IMR-90 (cell line): ENCODE data around the gene RELT. TPM values are rescaled to one million over a fixed set of nuclear protein-coding genes. Genes with fewer than 3 reads are reported as not detected.

Experiments
- ATAC-seq: fragments of 200-7000 bp; cut with Tn5 transposase; 2 replicates; pipeline ENCODE4 v1.9.1; 2020; ENCODE audit warnings: low read depth, mild to moderate bottlenecking, moderate library complexity
- BruUV-seq: library from RNA; stranded (reverse); fragments of 400-500 nt; replicated peaks from 2 replicates; lab custom pipeline; 2021; lab: Mats Ljungman, UMichigan
- CTCF ChIA-PET: fragments of 300-600 bp; formaldehyde crosslinking; extraction: SDS; loops from one replicate; lab custom pipeline; 2021; ENCODE audit warnings: antibody characterized with exemption; lab: Yijun Ruan, JAX
- POLR2A ChIA-PET: fragments of 300-600 bp; sonication (Branson Sonifier 250); formaldehyde crosslinking; loops from one replicate; lab custom pipeline; 2022; ENCODE audit warnings: antibody characterized with exemption; ENCODE audit not compliant: unreplicated experiment; lab: Charles Lee
- DNase-seq: peaks from one replicate; pipeline ENCODE4 v3.0.0; 2013
- H2AFZ ChIP-seq: replicated peaks from 2 replicates; pipeline ENCODE3; 2013; ENCODE audit warnings: low read length, mild to moderate bottlenecking; ENCODE audit not compliant: poor library complexity
- H2AK5ac ChIP-seq: 2 replicates; pipeline ENCODE4 v1.6.1; 2013; ENCODE audit warnings: low read depth, low read length, inconsistent platforms
- H2AK9ac ChIP-seq: replicated peaks from 2 replicates; pipeline ENCODE3; 2013; ENCODE audit warnings: mild to moderate bottlenecking, low read depth, low read length, moderate library complexity; ENCODE audit not compliant: poor library complexity
- H2BK120ac ChIP-seq: 2 replicates; pipeline ENCODE4 v1.6.1; 2013; ENCODE audit warnings: low read depth, low read length, inconsistent platforms
- H2BK15ac ChIP-seq: 3 replicates; pipeline ENCODE4 v1.6.1; 2013; ENCODE audit warnings: low read depth, low read length, inconsistent platforms
- H2BK20ac ChIP-seq: 2 replicates; pipeline ENCODE4 v1.6.1; 2013; ENCODE audit warnings: low read depth, mild to moderate bottlenecking, inconsistent platforms, low read length, moderate library complexity
- H2BK5ac ChIP-seq: 2 replicates; pipeline ENCODE4 v1.6.1; 2013; ENCODE audit warnings: mild to moderate bottlenecking, low read depth, low read length, inconsistent platforms; ENCODE audit not compliant: poor library complexity, severe bottlenecking
- H3K14ac ChIP-seq: replicated peaks from 2 replicates; pipeline ENCODE4 v1.6.1; 2013; ENCODE audit warnings: low read depth, low read length, inconsistent platforms
- H3K18ac ChIP-seq: 2 replicates; pipeline ENCODE4 v1.6.1; 2013; ENCODE audit warnings: low read depth, low read length, control low read depth
- H3K23ac ChIP-seq: 2 replicates; pipeline ENCODE4 v1.6.1; 2013; ENCODE audit warnings: low read depth, low read length, inconsistent platforms
- H3K27ac ChIP-seq: 2 replicates; pipeline ENCODE4 v1.5.1; 2013; ENCODE audit warnings: mild to moderate bottlenecking, control low read depth, low read length; ENCODE audit not compliant: insufficient read depth
- H3K27me3 ChIP-seq: 2 replicates; pipeline ENCODE4 v1.6.1; 2013; ENCODE audit warnings: low read length; ENCODE audit not compliant: control insufficient read depth, insufficient read depth
- H3K36me3 ChIP-seq: 2 replicates; pipeline ENCODE4 v1.6.1; 2013; ENCODE audit warnings: low read length, mixed read lengths; ENCODE audit not compliant: control insufficient read depth, insufficient read depth
- H3K4ac ChIP-seq: 2 replicates; pipeline ENCODE4 v1.6.1; 2013; ENCODE audit warnings: low read depth, low read length, inconsistent platforms
- H3K4me1 ChIP-seq: 2 replicates; pipeline ENCODE4 v1.6.1; 2013; ENCODE audit warnings: low read length, mixed read lengths; ENCODE audit not compliant: control insufficient read depth, insufficient read depth
- H3K4me2 ChIP-seq: 2 replicates; pipeline ENCODE4 v1.6.1; 2013; ENCODE audit warnings: low read depth, mild to moderate bottlenecking, control low read depth, low read length, moderate library complexity
- H3K4me3 ChIP-seq: 2 replicates; pipeline ENCODE4 v1.5.1; 2013; ENCODE audit warnings: low read depth, mild to moderate bottlenecking, control low read depth, low read length, moderate library complexity; ENCODE audit not compliant: insufficient read depth
- H3K56ac ChIP-seq: 2 replicates; pipeline ENCODE4 v1.6.1; 2013; ENCODE audit warnings: low read length, inconsistent platforms; ENCODE audit not compliant: insufficient read depth; ENCODE audit errors: extremely low read depth
- H3K79me1 ChIP-seq, 2 experiments: 2 replicates each; pipeline ENCODE4 v1.6.1; 2013; ENCODE audit warnings: low read length in 2 of 2, inconsistent platforms in 1 of 2, low read depth in 1 of 2
- H3K9ac ChIP-seq: 2 replicates; pipeline ENCODE4 v1.6.1; 2013; ENCODE audit warnings: low read depth, low read length, control low read depth
- H3K9me1 ChIP-seq: 2 replicates; pipeline ENCODE4 v1.6.1; 2013; ENCODE audit warnings: low read length, inconsistent platforms; ENCODE audit not compliant: insufficient read depth
- H3K9me3 ChIP-seq: 2 replicates; pipeline ENCODE4 v1.6.1; 2013; ENCODE audit warnings: low read length; ENCODE audit not compliant: control insufficient read depth, insufficient read depth
- H4K20me1 ChIP-seq: 2 replicates; pipeline ENCODE4 v1.6.1; 2013; ENCODE audit warnings: low read length, inconsistent platforms; ENCODE audit not compliant: insufficient read depth
- H4K5ac ChIP-seq: 2 replicates; pipeline ENCODE4 v1.6.1; 2013; ENCODE audit warnings: mild to moderate bottlenecking, low read depth, low read length, control low read depth
- H4K8ac ChIP-seq, 2 experiments: 2 replicates each; pipeline ENCODE4 v1.6.1; 2013; ENCODE audit warnings: low read depth in 2 of 2, low read length in 2 of 2, control low read depth in 1 of 2, inconsistent platforms in 1 of 2
- H4K91ac ChIP-seq: 2 replicates; pipeline ENCODE4 v1.6.1; 2013; ENCODE audit warnings: low read depth, low read length, inconsistent platforms; ENCODE audit not compliant: insufficient read depth
- CTCF ChIP-seq: conservative IDR thresholded peaks from 2 replicates; pipeline ENCODE4 v1.5.1; 2012; ENCODE audit warnings: mild to moderate bottlenecking, low read depth, low read length, improper control_type of control experiment
- MXI1 ChIP-seq: IDR thresholded peaks from 2 replicates; pipeline ENCODE4 v1.6.1; 2012; ENCODE audit warnings: low read depth, mild to moderate bottlenecking, low read length, moderate library complexity, borderline replicate concordance
- SMC3 ChIP-seq: fragments of 150-350 bp; IDR thresholded peaks from 2 replicates; pipeline ENCODE4 v1.6.1; 2016; ENCODE audit warnings: low read depth, mild to moderate bottlenecking, antibody characterized with exemption, low read length, moderate library complexity
- WGBS, 2 experiments: methylation state at CpG; one replicate each; pipeline versions ENCODE4 v1.1.5 to v1.1.7; 2013; ENCODE audit warnings: missing lambda C conversion rate in 2 of 2; ENCODE audit not compliant: insufficient read length in 1 of 2; ENCODE audit errors: extremely low coverage in 2 of 2; 5-methylcytosine and 5-hydroxymethylcytosine counted together
- dilution Hi-C: fragments of 300-500 bp; cut with HindIII; formaldehyde crosslinking; loops from one replicate; pipeline ENCODE4 v1.14.3; 2018; ENCODE audit warnings: low sequenced_read_pairs; ENCODE audit not compliant: unreplicated experiment
- in situ Hi-C: fragments of 300-500 bp; cut with MboI; formaldehyde crosslinking; loops from 3 replicates; pipeline ENCODE4 v1.14.3; 2019; ENCODE audit warnings: low sequenced_read_pairs, inconsistent platforms, mixed read lengths
- intact Hi-C: fragments of 100-400 bp; cut with micrococcal nuclease; formaldehyde crosslinking; loops from 2 replicates; pipeline ENCODE4 v1.10.0; 2022
- polyA plus RNA-seq, 3 experiments: library from polyadenylated mRNA; depleted of rRNA; stranded (reverse); fragments of >200 nt; gene quantifications; 2 replicates each; pipeline ENCODE4 v1.2.3, GENCODE V29; 2012; ENCODE audit warnings: low replicate concordance in 1 of 3
- total RNA-seq: library from RNA; depleted of rRNA; stranded (reverse); fragments of >200 nt; gene quantifications from 2 replicates; pipeline ENCODE4 v1.2.3, GENCODE V29; 2012

RELT gene
- total and polyA plus RNA-seq, 2 of the 4 experiments (the other 2 are of a cell fraction) = 2.3 to 5.3 TPM

DNA sequence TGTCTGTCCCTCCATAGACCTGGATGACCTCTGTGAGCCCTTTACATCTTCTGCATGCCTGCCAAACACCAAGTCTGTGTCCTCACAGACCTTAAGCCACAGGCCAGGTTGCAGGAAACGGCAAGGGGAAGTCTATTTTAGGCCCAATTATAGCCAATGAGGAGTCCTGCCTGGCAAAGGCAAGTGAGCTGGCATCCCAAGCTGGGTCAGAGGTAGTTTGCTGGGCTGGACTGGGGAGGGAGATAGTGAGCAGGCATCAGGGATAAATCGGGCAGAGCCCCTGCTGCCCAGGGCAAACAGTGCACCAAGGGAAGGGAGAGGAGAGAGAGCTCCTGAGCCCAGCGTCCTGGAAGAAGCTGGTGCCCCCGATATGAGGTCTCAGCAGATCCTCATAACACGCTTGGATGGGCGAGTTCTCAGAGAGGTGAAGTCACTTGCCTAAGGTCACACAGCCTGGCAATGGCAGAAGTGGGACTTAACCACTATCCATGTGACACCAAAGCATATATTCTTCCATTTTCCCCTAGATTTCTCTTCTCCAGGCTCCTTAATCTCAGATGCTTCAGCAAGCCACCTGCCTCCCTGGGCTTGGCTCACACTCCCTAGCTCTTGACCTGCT lies 3.7 kb upstream of the RELT start:
- ChIA-PET CTCF (interaction anchor here (1.4 kb wide), 1 partner anchor 21 kb away, joined by 7 read pairs; no protein-coding TSS in a partner anchor), POLR2A (no interaction called here)
- no peak overlapping the region for H2BK5ac ChIP-seq
- H4K8ac ChIP-seq = no peak overlapping the region
- no peak overlapping the region for H4K91ac ChIP-seq
- in situ Hi-C loops = no loop called here
- H3K36me3 ChIP-seq = peaks cover 21% of the 10 kb centered on the region
- H3K56ac ChIP-seq = no peak overlapping the region
- no peak overlapping the region for H3K4me3 ChIP-seq
- no peak overlapping the region for H3K18ac ChIP-seq
- H4K5ac ChIP-seq = no peak overlapping the region
- no peak overlapping the region for H2AK5ac ChIP-seq
- 0 out of 2 replicates have a peak, but pooled peaks cover 4% of the 10 kb centered on the region for H3K9me1 ChIP-seq
- H3K23ac ChIP-seq = no peak overlapping the region
- no peaks in the 10 kb centered on the region for H3K9me3 ChIP-seq
- intact Hi-C loops = no loop called here
- no peak overlapping the region for H2AFZ ChIP-seq
- H2BK120ac ChIP-seq = no peak overlapping the region
- H3K4me1 ChIP-seq = peaks cover 6% of the 10 kb centered on the region; the same call in 1 of the 2 replicates
- H3K4ac ChIP-seq = no peak overlapping the region
- no peak overlapping the region for H3K27ac ChIP-seq
- no peak overlapping the region for H3K4me2 ChIP-seq
- H3K14ac ChIP-seq = no peak overlapping the region
- 33% methylated on average over 2 of the region's 6 CpGs; no CpG with 5 or more reads in 1 of the 2 experiments for WGBS, 2 experiments
- no peak overlapping the region for H2AK9ac ChIP-seq
- no TSS peak for BruUV-seq
- dilution Hi-C loops = no loop called here
- peaks cover 0 to 8% of the 10 kb centered on the region in 2 experiments; a peak in 2 of 4 replicates for H3K79me1 ChIP-seq
- no peak for DNase-seq
- peaks cover 8% of the 10 kb centered on the region; the same call in 1 of the 2 replicates for H4K20me1 ChIP-seq
- no peak overlapping the region for H2BK20ac ChIP-seq
- no peak overlapping the region for H3K9ac ChIP-seq
- no peak for ATAC-seq
- H3K27me3 ChIP-seq = no peaks in the 10 kb centered on the region
- no peak overlapping the region for H2BK15ac ChIP-seq
- TF ChIP-seq MXI1 = no peak
- TF ChIP-seq CTCF = peak; percentile 38; the same call in 1 of the 2 replicates
- TF ChIP-seq SMC3 = 0 out of 2 replicates have a peak, but pooled peaks have one; percentile 21
